ENCODE data around the gene CCDC85C. TPM values are rescaled to one million over a fixed set of nuclear protein-coding genes. Genes with fewer than 3 reads are reported as not detected.
A peak's percentile ranks its signal among the peaks of the same experiment; 100 is the strongest.

The CCDC85C gene
- total RNA-seq, 1 experiment from 2014 or later: 33.2 TPM

DNA sequence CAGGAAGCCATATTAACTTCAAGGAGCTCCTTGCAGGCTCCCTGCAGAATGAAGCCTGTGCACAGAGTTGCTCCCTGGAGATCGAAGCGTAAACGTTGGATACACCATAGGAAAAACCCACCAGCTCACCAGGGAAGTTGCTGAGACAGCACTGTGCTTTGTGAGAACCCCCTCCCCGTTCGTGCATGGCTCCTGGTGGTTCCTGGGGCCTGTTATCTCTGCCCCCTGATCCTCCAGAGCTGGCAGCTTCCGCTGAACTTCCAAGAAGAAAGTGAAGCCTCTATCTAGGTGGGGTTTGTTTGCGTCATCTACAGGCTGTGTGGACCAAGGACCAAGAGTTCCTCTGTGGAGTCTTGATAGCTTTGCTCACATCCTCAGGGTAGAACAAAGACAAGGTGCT is 2.4 kb upstream of the CCDC85C start:
- Histone ChIP-seq H4K5ac (ENCODE audit: insufficient read length, low read depth, low read length) (no peak overlapping the region), H2BK15ac (ENCODE audit: low read depth, low read length) (no peak overlapping the region), H3K23me2 (ENCODE audit: insufficient read length, low read depth, low read length, poor library complexity, severe bottlenecking) (peaks cover 18% of the 10 kb centered on the region), H3K27ac (ENCODE audit: insufficient read length, low read depth, low read length) (no peak overlapping the region), H3K4ac (ENCODE audit: low read depth, low read length) (no peak overlapping the region), H4K91ac (ENCODE audit: insufficient read length, low read depth, low read length) (no peak overlapping the region), H4K8ac (replicated peaks; ENCODE audit: insufficient read length, low read depth, low read length) (no peak overlapping the region), H3K79me1 (ENCODE audit: insufficient read depth, low read depth, low read length, poor library complexity, severe bottlenecking) (no peaks in the 10 kb centered on the region), H3T11ph (ENCODE audit: low read length) (no peak overlapping the region), H3K9ac (ENCODE audit: extremely low read depth, insufficient read length, low read length) (no peak overlapping the region), H3K27me3 (ENCODE audit: insufficient read depth, low read length) (peaks cover 18% of the 10 kb centered on the region; the same call in 1 of the 2 replicates), H3K9me3 (ENCODE audit: control insufficient read depth, low read depth, low read length) (no peaks in the 10 kb centered on the region), H2BK20ac (ENCODE audit: low read depth, low read length, poor library complexity, severe bottlenecking) (no peak overlapping the region), H3K18ac (ENCODE audit: insufficient read length, low read depth, low read length) (no peak overlapping the region), H3K14ac (ENCODE audit: insufficient read depth, low read length) (no peak overlapping the region), H2AFZ (ENCODE audit: low read length) (no peak overlapping the region), H2BK5ac (ENCODE audit: insufficient read length, low read length) (no peak overlapping the region), H2BK12ac (ENCODE audit: insufficient read length, low read depth, low read length) (no peak overlapping the region), H3K4me1 (ENCODE audit: insufficient read depth, low read length) (no peaks in the 10 kb centered on the region; the same call in 1 of the 2 replicates), H2BK120ac (ENCODE audit: low read depth, low read length, poor library complexity, severe bottlenecking) (no peak overlapping the region), H3K23ac (ENCODE audit: insufficient read length, low read depth, low read length) (no peak overlapping the region), H3K4me2 (ENCODE audit: insufficient read depth, insufficient read length, low read length) (no peak overlapping the region), H3K56ac (ENCODE audit: insufficient read length, low read depth, low read length) (no peak overlapping the region), H3K79me2 (ENCODE audit: insufficient read depth, low read length) (no peaks in the 10 kb centered on the region; the same call in 1 of the 2 replicates), H2AK5ac (ENCODE audit: insufficient read length, low read length) (no peak overlapping the region), H4K20me1 (ENCODE audit: control insufficient read depth, insufficient read depth, insufficient read length) (no peaks in the 10 kb centered on the region)
- H3K4me1 Mint-ChIP-seq: peaks cover 26 to 32% of the 10 kb centered on the region in 2 experiments
- no CpG with 5 or more reads among the region's 7 CpGs for WGBS (ENCODE audit: extremely low coverage, insufficient read length, low lambda C conversion rate)
- H3K4me3 Mint-ChIP-seq: peak overlapping the region in 1 of 2 experiments; percentile 62; a peak in 2 of 5 replicates
- H3K27me3 Mint-ChIP-seq (ENCODE audit: low read depth): peaks cover 52% of the 10 kb centered on the region
- H3K9me3 Mint-ChIP-seq: no peaks in the 10 kb centered on the region
- peaks cover 0 to under 1% (median 0%) of the 10 kb centered on the region in 3 experiments; a peak in 3 of 7 replicates for H3K36me3 Mint-ChIP-seq (ENCODE audit: insufficient read depth in 1 of 3, low read depth in 3 of 3)
- no peak for DNase-seq
- H3K27ac Mint-ChIP-seq: no peak overlapping the region
- TF ChIP-seq, protein P1, sequence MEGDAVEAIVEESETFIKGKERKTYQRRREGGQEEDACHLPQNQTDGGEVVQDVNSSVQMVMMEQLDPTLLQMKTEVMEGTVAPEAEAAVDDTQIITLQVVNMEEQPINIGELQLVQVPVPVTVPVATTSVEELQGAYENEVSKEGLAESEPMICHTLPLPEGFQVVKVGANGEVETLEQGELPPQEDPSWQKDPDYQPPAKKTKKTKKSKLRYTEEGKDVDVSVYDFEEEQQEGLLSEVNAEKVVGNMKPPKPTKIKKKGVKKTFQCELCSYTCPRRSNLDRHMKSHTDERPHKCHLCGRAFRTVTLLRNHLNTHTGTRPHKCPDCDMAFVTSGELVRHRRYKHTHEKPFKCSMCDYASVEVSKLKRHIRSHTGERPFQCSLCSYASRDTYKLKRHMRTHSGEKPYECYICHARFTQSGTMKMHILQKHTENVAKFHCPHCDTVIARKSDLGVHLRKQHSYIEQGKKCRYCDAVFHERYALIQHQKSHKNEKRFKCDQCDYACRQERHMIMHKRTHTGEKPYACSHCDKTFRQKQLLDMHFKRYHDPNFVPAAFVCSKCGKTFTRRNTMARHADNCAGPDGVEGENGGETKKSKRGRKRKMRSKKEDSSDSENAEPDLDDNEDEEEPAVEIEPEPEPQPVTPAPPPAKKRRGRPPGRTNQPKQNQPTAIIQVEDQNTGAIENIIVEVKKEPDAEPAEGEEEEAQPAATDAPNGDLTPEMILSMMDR (conservative IDR thresholded peaks at IDR 0.05): no peak
